Measurements from ENCODE around the gene LMNTD1. TPM values are rescaled to one million over a fixed set of nuclear protein-coding genes. Genes with fewer than 3 reads are reported as not detected.

LMNTD1 gene
- total and polyA plus RNA-seq, 11 donors, result 0.69 TPM; not detected in 10

DNA sequence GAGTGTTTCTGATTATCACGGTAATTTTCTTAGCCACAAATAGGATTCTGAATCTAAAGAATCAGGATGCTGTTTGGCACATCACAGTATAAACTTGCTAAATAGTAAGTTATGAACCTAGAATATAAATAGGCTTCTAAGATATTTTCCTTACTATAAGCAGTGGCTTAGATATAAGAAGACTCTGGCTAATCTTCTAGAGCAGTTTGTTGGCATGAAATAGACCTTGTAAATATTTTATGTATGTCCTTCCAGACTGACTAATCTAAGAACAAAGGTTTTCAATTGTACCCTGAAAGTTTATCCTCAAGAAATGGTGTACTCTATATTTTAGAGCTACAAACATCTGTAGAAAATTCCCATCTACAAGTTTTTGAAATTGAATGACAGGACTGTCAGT lies 48.3 kb downstream of the LMNTD1 start:
- Histone ChIP-seq H3K36me3 (no peaks in the 10 kb centered on the region), H3K9me3 (no peaks in the 10 kb centered on the region), H3K4me3 (no peak overlapping the region), H3K27ac (no peak overlapping the region), H3K27me3 (no peaks in the 10 kb centered on the region), H3K4me1 (no peaks in the 10 kb centered on the region)
- TF ChIP-seq POLR2A (IDR thresholded peaks at IDR 0.05), result no peak
- TF ChIP-seq, protein P1, sequence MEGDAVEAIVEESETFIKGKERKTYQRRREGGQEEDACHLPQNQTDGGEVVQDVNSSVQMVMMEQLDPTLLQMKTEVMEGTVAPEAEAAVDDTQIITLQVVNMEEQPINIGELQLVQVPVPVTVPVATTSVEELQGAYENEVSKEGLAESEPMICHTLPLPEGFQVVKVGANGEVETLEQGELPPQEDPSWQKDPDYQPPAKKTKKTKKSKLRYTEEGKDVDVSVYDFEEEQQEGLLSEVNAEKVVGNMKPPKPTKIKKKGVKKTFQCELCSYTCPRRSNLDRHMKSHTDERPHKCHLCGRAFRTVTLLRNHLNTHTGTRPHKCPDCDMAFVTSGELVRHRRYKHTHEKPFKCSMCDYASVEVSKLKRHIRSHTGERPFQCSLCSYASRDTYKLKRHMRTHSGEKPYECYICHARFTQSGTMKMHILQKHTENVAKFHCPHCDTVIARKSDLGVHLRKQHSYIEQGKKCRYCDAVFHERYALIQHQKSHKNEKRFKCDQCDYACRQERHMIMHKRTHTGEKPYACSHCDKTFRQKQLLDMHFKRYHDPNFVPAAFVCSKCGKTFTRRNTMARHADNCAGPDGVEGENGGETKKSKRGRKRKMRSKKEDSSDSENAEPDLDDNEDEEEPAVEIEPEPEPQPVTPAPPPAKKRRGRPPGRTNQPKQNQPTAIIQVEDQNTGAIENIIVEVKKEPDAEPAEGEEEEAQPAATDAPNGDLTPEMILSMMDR (IDR thresholded peaks at IDR 0.05), result no peak
- ATAC-seq (no peak), DNase-seq (no peak)
- 85 to 98% (median 91%) methylated on average over 1 of the region's 1 CpG for WGBS, 4 donors
- intact Hi-C loops (cut with DNase I), result no loop called here

DNA sequence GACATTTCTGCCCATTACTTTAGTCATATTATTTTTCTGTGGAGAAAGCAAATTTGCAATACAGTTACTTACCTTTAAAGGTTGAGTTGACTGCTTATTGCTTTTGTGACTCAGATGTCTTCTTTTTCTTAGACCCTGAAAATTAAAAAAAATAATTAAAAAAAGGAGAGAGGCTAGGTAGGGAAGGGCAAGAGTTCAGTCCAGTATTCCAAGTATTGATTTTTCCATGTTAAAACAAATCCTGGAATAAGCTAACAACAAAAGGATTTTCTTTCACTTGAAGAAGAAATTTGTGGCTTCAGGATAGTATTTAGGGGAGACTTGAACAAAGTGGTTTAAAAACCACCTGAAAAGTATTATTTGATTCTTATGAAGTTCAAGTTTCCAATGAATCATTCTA lies 49.4 kb downstream of the LMNTD1 start:
- DNase-seq, result no peak

DNA sequence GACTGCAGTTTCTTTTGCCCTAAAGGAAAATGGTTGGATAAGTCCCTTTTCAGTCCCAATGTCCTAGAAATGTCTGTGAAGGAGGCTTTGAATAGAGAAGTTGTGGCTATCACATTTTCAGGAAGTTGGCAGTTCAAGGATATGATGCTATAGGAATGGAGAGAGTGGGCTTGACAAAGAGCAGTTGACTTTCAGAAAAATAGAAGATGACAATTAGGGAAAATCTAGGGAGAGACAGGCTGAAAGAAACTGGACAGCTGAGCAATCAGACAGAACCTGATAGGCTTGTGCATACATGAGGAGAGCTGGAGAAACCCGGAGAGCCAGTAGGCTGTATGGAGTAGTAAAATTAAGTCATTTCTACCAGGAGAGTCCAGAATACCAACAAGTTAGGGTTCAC lies 50.5 kb downstream of the LMNTD1 start:
- Histone ChIP-seq H3K4me3 (no peak overlapping the region), H3K4me1 (no peaks in the 10 kb centered on the region), H3K36me3 (no peaks in the 10 kb centered on the region), H3K27ac (no peak overlapping the region), H3K27me3 (no peaks in the 10 kb centered on the region), H3K9me3 (peaks cover 0 to 14% (median 0%) of the 10 kb centered on the region in 12 donors)
- intact Hi-C loops (cut with DNase I), result no loop called here
- no peak for DNase-seq
- TF ChIP-seq POLR2A (IDR thresholded peaks at IDR 0.05), result no peak
- TF ChIP-seq, protein P1 (IDR thresholded peaks at IDR 0.05), result no peak
- ATAC-seq, result no peak
- 78 to 87% (median 84%) methylated on average over 1 of the region's 1 CpG for WGBS, 4 donors

More for the DNA sequence above, 49.4 kb downstream of the LMNTD1 start:
- TF ChIP-seq POLR2A (IDR thresholded peaks at IDR 0.05), result no peak
- TF ChIP-seq, protein P1 (IDR thresholded peaks at IDR 0.05), result no peak
- intact Hi-C loops (cut with DNase I), result no loop called here
- Histone ChIP-seq H3K36me3 (no peaks in the 10 kb centered on the region), H3K27ac (no peak overlapping the region), H3K4me3 (no peak overlapping the region), H3K4me1 (no peaks in the 10 kb centered on the region), H3K9me3 (peaks cover 0 to 5% (median 0%) of the 10 kb centered on the region in 12 donors), H3K27me3 (no peaks in the 10 kb centered on the region)
- no peak for ATAC-seq

DNA sequence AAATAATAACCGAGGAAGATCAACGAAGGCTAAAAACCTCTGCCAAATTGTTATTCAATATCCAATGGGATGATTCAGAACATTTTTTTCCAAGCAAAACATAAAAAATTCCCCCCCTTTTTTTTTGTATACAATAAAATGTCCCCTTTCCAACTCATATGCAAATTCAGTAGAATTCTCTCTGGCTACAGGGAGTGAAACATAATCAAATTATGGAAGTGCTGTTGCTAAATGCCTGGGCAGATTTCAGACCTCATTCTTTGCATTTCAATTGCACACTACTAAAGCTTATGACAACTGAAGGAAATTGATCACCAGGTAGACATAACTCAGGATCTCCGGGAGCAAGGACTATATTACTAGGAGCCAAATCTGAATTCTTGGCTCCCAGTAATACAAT lies 51.0 kb downstream of the LMNTD1 start:
- Histone ChIP-seq H3K36me3 (no peaks in the 10 kb centered on the region), H3K27me3 (no peaks in the 10 kb centered on the region), H3K4me3 (no peak overlapping the region), H3K4me1 (no peaks in the 10 kb centered on the region), H3K27ac (no peak overlapping the region), H3K9me3 (peaks cover 0 to 18% (median 0%) of the 10 kb centered on the region in 12 donors)
- TF ChIP-seq, protein P1 (IDR thresholded peaks at IDR 0.05), result no peak
- TF ChIP-seq POLR2A (IDR thresholded peaks at IDR 0.05), result no peak
- ATAC-seq (no peak), DNase-seq (no peak)
- intact Hi-C loops (cut with DNase I), result no loop called here
- 83 to 92% (median 90%) methylated on average over 3 of the region's 3 CpGs for WGBS, 4 donors
